ENCODE results near the gene DDX3X. TPM values are rescaled to one million over a fixed set of nuclear protein-coding genes. Genes with fewer than 3 reads are reported as not detected.
A peak's percentile ranks its signal among the peaks of the same experiment; 100 is the strongest.

Gene DDX3X
- total and polyA plus RNA-seq, 2 of the 13 experiments (the other 11 are each of a cell fraction or from before 2014, with no cell fraction given): 53.5 to 239 TPM

DNA sequence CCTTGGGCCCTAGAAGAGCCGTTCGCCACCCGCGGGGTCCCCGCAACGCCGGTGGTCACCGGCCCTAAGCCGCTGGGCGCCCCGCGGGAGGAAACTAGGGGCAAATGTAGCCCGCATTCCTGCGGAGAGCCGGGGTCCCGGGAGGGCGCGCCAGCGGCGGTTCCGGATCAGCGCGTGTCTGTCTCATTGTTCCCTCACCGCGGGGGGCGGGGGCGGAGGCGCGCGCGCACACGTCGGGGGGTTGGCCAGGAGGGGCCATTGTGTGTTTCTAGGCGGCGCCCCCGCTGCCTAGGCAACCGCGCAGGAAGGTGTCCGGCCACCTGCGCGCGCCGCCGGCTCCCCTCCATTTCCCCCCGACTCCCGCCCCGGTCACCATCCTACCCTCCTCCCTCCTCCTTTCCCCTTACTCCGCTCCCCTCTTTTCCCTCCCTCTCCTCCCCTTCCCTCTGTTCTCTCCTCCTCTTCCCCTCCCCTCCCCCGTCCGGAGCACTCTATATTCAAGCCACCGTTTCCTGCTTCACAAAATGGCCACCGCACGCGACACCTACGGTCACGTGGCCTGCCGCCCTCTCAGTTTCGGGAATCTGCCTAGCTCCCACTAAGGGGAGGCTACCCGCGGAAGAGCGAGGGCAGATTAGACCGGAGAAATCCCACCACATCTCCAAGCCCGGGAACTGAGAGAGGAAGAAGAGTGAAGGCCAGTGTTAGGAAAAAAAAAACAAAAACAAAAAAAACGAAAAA, 789 bp upstream of the DDX3X start (continued):
- TF ChIP-seq, protein P1, sequence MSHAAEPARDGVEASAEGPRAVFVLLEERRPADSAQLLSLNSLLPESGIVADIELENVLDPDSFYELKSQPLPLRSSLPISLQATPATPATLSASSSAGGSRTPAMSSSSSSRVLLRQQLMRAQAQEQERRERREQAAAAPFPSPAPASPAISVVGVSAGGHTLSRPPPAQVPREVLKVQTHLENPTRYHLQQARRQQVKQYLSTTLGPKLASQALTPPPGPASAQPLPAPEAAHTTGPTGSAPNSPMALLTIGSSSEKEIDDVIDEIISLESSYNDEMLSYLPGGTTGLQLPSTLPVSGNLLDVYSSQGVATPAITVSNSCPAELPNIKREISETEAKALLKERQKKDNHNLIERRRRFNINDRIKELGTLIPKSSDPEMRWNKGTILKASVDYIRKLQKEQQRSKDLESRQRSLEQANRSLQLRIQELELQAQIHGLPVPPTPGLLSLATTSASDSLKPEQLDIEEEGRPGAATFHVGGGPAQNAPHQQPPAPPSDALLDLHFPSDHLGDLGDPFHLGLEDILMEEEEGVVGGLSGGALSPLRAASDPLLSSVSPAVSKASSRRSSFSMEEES (CRISPR knock-in tag; IDR thresholded peaks at IDR 0.05): 0 out of 2 replicates have a peak, but pooled peaks have one; percentile 26
- no peak; the same call in 1 of the 2 replicates for TF ChIP-seq RARA (CRISPR knock-in tag; IDR thresholded peaks at IDR 0.05)
- TF ChIP-seq BRD4 (CRISPR knock-in tag; IDR thresholded peaks at IDR 0.05): 0 out of 2 replicates have a peak, but pooled peaks have one; percentile 25
- TF ChIP-seq SAFB2 (CRISPR knock-in tag; IDR thresholded peaks at IDR 0.05; ENCODE audit: borderline replicate concordance, low read depth): no peak
- no peak for TF ChIP-seq ZNF33A (CRISPR knock-in tag; IDR thresholded peaks at IDR 0.05; ENCODE audit: borderline replicate concordance)
- TF ChIP-seq STAT5B (CRISPR knock-in tag; IDR thresholded peaks at IDR 0.05): no peak
- no peak for TF ChIP-seq CBX5 (CRISPR knock-in tag; IDR thresholded peaks at IDR 0.05; ENCODE audit: borderline replicate concordance)
- TF ChIP-seq BORCS8-MEF2B (CRISPR knock-in tag; IDR thresholded peaks at IDR 0.05): no peak
- no peak for TF ChIP-seq ZNF329 (CRISPR knock-in tag; IDR thresholded peaks at IDR 0.05; ENCODE audit: low read depth)
- no peak for TF ChIP-seq TOPORS (CRISPR knock-in tag; IDR thresholded peaks at IDR 0.05)
- no peak; the same call in 1 of the 2 replicates for TF ChIP-seq DMAP1 (CRISPR knock-in tag; IDR thresholded peaks at IDR 0.05)
- TF ChIP-seq, protein P2, sequence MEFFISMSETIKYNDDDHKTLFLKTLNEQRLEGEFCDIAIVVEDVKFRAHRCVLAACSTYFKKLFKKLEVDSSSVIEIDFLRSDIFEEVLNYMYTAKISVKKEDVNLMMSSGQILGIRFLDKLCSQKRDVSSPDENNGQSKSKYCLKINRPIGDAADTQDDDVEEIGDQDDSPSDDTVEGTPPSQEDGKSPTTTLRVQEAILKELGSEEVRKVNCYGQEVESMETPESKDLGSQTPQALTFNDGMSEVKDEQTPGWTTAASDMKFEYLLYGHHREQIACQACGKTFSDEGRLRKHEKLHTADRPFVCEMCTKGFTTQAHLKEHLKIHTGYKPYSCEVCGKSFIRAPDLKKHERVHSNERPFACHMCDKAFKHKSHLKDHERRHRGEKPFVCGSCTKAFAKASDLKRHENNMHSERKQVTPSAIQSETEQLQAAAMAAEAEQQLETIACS (CRISPR knock-in tag; IDR thresholded peaks at IDR 0.05): peak; percentile 88
- TF ChIP-seq NFRKB (IDR thresholded peaks at IDR 0.05): peak; percentile 73; the same call in 1 of the 2 replicates
- no peak for TF ChIP-seq KDM4B (CRISPR knock-in tag; IDR thresholded peaks at IDR 0.05)
- peak; percentile 49 for TF ChIP-seq HNRNPLL (IDR thresholded peaks at IDR 0.05; ENCODE audit: low read depth, low read length, poor library complexity, severe bottlenecking)
- TF ChIP-seq MIER3 (CRISPR knock-in tag; IDR thresholded peaks at IDR 0.05; ENCODE audit: borderline replicate concordance): peak; percentile 17; the same call in 1 of the 2 replicates
- TF ChIP-seq MBNL3 (CRISPR knock-in tag; conservative IDR thresholded peaks at IDR 0.05): no peak
- TF ChIP-seq, protein P3, sequence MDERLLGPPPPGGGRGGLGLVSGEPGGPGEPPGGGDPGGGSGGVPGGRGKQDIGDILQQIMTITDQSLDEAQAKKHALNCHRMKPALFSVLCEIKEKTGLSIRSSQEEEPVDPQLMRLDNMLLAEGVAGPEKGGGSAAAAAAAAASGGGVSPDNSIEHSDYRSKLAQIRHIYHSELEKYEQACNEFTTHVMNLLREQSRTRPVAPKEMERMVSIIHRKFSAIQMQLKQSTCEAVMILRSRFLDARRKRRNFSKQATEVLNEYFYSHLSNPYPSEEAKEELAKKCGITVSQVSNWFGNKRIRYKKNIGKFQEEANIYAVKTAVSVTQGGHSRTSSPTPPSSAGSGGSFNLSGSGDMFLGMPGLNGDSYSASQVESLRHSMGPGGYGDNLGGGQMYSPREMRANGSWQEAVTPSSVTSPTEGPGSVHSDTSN (CRISPR knock-in tag; IDR thresholded peaks at IDR 0.05): no peak
- TF ChIP-seq USF2 (IDR thresholded peaks at IDR 0.05; ENCODE audit: low read depth, low read length): peak; percentile 70
- TF ChIP-seq USF2 (CRISPR knock-in tag; IDR thresholded peaks at IDR 0.05; ENCODE audit: borderline replicate concordance): peak; percentile 88; the same call in 1 of the 2 replicates
- no peak for TF ChIP-seq CEBPB (IDR thresholded peaks at IDR 0.05; ENCODE audit: borderline replicate concordance, low read depth, low read length)
- TF ChIP-seq SRSF9 (IDR thresholded peaks at IDR 0.05; ENCODE audit: borderline replicate concordance, insufficient read depth, low read depth, low read length, poor library complexity, severe bottlenecking): no peak

Measured in HepG2 (cell line).